ENCODE results near the gene LPP.
"Not testable (repeated sequence)": the region's sequence is repeated elsewhere in the genome, so short reads cannot be mapped to it uniquely, and the experiment has no call there.

The LPP gene

DNA sequence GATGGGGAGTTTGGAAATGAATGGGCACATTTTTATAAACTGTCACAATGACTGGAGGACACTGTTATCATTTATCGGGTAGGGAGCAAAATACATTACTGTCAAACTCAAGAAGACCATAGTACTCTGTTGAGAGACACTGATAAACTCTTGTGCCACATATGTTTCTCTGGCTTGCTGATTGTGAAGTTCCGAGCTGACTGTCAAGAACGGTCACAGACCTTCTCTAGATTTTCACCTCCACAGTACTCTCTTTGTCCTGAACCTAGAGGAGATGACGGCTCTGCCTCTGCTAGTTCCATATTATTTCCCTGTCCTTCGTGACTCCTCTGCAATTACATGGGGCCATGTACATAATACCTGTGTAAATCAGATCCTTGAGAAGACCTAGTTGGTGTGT is 451.9 kb downstream of the LPP start:
- DNase-seq = no peak

GRCh38 chr3:188607805-188608315 is 453.9 kb downstream of the LPP start:
- DNase-seq = no peak

- DNase-seq = no peak
These were observed 454.4 kb downstream of the LPP start for GRCh38 chr3:188608401-188608800.

DNA sequence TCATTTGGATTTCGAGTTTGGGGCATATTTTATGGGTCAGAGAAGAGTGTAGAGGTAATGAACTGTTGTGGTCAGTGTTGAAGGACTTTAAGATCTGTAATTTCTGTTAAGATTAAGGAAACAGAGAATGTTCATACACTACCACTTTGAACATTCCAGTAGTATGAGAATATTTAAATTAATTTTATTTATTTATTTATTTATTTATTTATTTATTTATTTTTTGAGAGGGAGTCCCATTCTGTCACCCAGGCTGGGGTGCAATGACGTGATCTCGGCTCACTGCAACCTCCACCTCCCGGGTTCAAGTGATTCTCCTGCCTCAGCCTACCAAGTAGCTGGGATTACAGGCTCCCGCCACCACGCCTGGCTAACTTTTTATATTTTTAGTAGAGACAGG is 459.8 kb downstream of the LPP start:
- DNase-seq = not testable (repeated sequence)

DNA sequence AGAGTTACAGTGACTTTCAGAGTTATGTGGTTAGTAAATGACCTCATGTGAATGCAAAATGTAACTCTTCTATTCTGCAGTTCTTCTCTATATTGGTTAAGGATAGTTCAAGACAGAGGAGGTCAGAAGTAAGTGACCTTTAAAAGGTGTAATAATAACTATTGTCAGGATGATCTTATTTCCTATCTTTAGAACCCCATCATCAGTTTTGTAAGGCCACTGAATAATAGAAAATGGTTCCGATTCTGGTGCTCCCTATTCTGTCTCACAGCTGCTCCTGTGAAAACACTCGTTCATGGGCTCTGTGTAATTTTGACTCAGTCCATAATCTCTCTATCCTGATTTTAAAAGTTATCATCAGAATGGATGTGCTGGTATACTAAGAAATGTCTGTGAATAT is 463.3 kb downstream of the LPP start:
- DNase-seq = no peak

GRCh38 chr3:188617988-188618701 is 464.2 kb downstream of the LPP start:
- DNase-seq = no peak

DNA sequence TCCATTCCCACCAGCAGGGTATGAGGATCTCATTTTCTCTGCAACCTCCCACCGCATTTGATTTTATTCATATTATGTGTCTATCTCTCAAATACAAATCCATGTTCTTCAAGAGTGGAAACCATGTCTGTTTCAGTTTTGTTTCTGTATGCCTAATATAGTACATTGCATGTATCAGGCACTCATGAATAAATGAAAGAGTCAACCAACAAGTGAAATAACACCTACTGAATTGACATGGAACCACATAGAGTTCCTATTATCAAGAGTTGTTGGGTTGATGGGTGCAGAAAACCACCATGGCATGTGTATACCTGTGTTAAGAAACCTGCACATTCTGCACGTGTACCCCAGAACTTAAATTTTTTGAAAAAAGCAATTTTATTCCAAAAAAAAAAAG is 466.8 kb downstream of the LPP start:
- no peak for DNase-seq

DNA sequence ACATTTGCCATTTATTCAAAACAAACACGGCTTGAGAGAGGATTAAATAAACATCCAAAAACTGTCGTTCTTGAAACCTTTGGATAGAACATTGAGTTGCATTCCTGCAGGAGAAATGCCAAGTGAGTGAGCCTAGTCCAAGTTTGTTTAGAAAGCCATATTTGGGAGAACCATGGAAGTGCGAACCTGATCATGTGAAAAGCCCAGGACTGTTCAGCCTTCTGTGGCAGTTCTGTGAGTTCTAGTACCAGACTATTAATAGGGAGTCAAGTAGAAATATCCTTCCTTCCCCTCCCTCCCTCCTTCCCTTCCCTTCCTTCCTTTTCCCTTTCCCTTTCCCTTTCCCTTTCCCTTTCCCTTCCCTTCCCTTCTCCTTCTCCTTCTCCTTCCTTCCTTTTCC is 470.4 kb downstream of the LPP start:
- DNase-seq = no peak

- no peak for DNase-seq
These were observed 470.9 kb downstream of the LPP start for GRCh38 chr3:188624828-188625227.

- DNase-seq = no peak
These were observed 473.7 kb downstream of the LPP start for GRCh38 chr3:188627652-188628051.

DNA sequence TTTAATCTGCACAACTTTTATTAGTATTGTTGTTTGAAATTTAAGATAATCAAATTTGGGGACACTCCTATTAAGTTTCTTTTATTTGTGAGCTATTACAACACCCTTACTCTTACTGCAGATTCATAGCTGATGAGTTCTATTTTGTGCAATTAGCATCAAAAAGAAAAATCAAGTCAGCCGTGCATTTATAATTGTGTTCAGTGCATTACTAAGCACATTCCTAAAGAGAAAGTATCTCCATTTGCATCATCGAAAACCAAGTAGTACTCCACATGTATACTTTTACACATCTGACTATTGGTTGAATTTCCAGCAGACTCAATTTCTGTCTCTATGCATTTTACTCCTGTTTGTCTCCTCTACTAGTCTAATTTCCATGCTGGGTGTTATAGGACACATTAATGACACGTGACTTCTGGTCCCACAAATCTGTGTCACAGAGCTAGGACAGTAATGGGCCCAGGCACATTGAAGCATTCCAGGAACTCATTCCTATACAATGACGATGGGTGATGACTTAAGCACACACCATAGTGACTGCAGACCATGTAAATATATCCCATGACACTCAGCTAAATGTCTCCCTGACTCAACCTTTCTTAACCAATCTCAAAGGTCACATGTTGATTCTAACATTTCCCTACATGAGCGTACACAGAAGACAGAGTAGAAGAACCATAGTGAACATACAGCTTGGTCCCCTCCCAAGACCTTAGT is 477.5 kb downstream of the LPP start:
- DNase-seq = no peak

DNA sequence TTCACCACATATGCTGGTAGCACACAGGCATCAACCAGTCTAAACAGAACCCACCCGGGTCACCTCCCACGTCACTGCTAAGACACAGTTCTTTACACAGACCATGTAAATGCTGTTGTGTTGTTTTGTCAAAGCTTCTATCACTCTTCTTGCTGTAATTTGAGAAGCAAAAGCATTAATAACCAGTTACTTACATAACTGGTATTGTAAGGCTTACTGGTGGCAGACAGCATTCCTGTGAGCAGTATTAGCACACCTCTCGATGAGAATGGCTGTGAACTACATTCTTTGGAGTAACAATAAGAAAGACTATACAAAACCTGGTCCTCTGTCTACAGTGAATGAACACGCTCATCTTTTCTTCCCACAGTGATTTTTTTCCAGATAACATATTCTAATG is 479.2 kb downstream of the LPP start:
- DNase-seq = no peak

DNA sequence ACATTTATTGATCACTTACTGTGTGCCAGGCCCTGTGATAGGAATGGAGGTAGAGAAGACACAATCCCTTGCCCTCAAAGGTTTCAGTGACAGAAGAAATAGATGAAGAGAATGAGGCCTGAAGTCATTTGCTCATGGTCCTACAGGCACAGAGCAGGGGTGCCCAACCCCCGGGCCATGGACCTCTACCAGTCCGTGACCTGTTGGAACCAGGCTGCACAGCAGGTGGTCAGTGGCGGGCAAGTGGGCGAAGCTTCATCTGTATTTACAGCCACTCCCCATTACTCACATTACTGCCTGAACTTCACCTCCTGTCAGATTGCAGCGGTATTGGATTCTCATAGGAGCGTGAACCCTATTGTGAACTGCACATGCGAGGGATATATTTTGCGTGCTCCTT is 480.3 kb downstream of the LPP start:
- DNase-seq = no peak

DNA sequence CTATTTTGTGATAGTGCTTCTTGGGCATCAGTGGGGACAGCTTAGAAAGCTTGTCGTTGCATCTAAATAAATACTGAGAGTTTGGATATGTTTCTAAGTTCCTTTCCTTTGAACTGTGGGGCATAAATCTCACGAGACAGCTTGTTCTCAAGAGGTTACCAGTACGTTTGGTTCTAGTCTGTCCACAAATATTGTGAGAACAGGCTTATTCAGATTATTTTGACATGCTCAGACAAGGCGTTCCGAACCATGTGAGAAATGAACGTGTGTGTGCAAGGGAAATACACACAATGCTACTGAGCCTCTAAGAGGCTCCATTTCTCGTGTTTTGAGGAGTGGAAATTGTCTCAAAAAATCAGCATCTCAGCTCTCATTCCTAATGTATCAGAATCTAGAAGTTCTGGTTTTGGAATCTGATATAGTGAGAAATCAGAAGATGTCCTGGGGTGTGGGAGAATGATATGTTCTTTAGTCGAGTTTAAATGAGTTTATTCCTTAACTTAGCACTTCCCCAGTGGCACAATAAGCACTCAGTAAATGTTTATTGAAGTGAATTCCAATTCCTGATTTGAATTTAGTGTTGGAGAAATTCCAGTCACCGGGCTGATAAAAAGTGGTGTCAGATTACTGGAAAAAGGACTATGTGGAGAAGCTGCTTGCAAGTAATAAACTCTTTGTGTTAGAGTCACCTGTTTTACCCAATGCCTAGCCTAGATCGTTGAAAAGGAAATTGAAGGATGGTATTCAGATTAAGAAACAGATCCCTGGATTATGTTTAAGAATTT is 481.5 kb downstream of the LPP start:
- no peak for DNase-seq

GRCh38 chr3:188636292-188636691 is 482.3 kb downstream of the LPP start:
- not testable (repeated sequence) for DNase-seq

DNA sequence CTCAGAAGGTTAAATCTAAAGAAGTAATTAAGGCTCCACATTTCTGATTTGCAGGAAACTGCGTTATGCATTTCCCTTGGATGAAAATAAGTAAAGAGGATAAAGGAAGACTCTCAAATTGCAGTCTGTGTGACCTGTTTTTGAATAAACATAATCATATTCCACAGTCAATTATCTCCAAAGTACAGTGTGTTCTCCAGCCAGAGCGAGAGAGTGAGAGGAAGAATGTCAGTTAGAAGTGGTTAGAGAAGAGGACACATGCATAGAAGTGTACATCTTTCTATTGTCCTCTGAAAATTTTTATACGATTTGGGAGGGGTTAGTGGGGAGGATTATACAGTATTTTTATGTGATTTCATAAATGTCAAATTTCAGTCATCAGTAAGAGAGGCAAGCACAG is 487.1 kb downstream of the LPP start:
- DNase-seq = no peak

GRCh38 chr3:188643736-188644135 is 489.8 kb downstream of the LPP start:
- no peak for DNase-seq

DNA sequence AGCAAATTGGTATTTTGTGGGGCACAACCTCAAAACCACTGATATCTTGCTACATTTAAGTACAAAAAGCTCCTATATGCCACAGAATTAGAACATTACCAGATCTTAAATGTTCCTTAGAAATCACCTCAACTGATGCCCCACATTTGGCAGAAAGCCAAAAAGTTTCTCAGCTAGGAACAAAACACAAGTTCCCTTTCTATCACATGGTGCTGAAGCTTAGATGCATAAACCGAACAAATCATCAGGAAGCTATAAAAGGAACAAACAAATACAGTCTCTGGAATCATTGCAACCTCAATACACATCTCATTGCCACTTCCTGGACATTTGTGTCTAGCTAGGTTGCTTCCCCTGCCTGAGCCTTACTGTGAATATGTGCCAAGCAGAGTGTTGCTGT is 492.6 kb downstream of the LPP start:
- DNase-seq = no peak

- no peak for DNase-seq
These were observed 493.3 kb downstream of the LPP start for GRCh38 chr3:188647237-188647636.

GRCh38 chr3:188649521-188649920 is 495.6 kb downstream of the LPP start:
- DNase-seq = no peak

- no peak for DNase-seq
These were observed 502.4 kb downstream of the LPP start for GRCh38 chr3:188656196-188656982.

- no peak for DNase-seq
These were observed 504.6 kb downstream of the LPP start for GRCh38 chr3:188658606-188659005.
